H1 (cell line): ENCODE results near the gene AMMECR1L. TPM values are rescaled to one million over a fixed set of nuclear protein-coding genes. Genes with fewer than 3 reads are reported as not detected.

Experiments used
- RAD21 ChIP-seq, 2 experiments: IDR thresholded peaks in 1 of 2; conservative IDR thresholded peaks in 1 of 2; 2 replicates each; pipeline ENCODE4 v1.6.1; 2011; ENCODE audit warnings: low read depth in 2 of 2, low read length in 2 of 2, improper control_type of control experiment in 1 of 2, inconsistent platforms in 1 of 2, mild to moderate bottlenecking in 1 of 2, moderate library complexity in 1 of 2
- polyA plus RNA-seq, 7 experiments: library from polyadenylated mRNA; depleted of rRNA in 3 of 7; stranded (reverse) in 5 of 7; unstranded in 2 of 7; fragments of >200 nt in 5 of 7; fragments of 200-250 nt in 2 of 7; gene quantifications; 1 replicate in 5 of 7; 2 replicates in 1 of 7; 4 replicates in 1 of 7; pipeline versions ENCODE4 v1.2.1 to v1.2.3, GENCODE V29; 2011 to 2013; ENCODE audit warnings: missing spikeins in 2 of 7, mixed read lengths in 2 of 7
- total RNA-seq: library from RNA; stranded (reverse); fragmentation: NEBNext Ultra II Directional; extraction: Animal tissue kit (Norgen Biotek cat#: 25700); gene quantifications from 2 replicates; pipeline ENCODE4 v1.2.1, GENCODE V29; 2021

Gene AMMECR1L
- total and polyA plus RNA-seq, 2 of the 8 experiments (the other 6 are each of a cell fraction or from before 2014, with no cell fraction given): 10.1 to 18.8 TPM

GRCh38 chr2:127864877-127865276 lies 20.9 kb downstream of the AMMECR1L start (continued):
- peak in 1 of 2 experiments; percentile 6; a peak in 2 of 4 replicates for TF ChIP-seq RAD21 (IDR thresholded peaks at IDR 0.05 in 1 of 2, conservative IDR thresholded peaks at IDR 0.05 in 1 of 2; ENCODE audit: low read depth in 2 of 2, low read length in 2 of 2)
